ENCODE measurements around the gene BOLA1. TPM values are rescaled to one million over a fixed set of nuclear protein-coding genes. Genes with fewer than 3 reads are reported as not detected.

BOLA1 gene
- total RNA-seq, 1 experiment from 2014 or later = 6.0 TPM

DNA sequence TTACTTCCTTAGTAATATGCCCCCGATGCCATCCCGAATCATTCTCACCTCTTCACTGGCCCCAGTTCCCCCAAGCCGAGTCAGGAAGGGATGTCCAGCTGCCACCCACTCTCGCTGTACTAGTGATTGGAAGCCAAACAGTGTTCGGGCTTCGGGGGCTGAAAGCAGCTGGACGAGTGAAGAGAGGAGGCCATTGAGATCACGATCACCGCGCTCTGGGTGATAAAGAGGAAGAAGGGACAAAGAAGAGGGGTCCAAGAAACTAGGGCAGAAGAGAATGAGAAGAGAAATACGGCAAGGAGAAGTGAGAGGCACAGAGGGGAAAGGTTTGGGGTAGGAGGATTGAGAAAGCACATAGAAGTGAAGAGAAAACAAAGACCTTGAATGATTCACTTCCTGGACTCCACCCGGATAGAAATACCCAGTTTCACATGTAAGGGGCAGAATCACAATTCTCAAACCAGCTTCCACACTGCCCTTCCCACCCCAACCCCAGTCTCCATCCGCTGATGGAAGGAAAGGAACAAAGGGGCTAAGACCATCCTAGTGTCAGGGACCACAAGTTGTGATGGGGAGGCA is 31.9 kb downstream of the BOLA1 start:
- Histone ChIP-seq H3K9ac (ENCODE audit: extremely low read depth, insufficient read length, low read length) (no peak overlapping the region), H3K9me3 (ENCODE audit: control insufficient read depth, low read depth, low read length) (no peaks in the 10 kb centered on the region), H3K4ac (ENCODE audit: low read depth, low read length) (no peak overlapping the region), H3K79me2 (ENCODE audit: insufficient read depth, low read length) (peaks cover 7% of the 10 kb centered on the region; the same call in 1 of the 2 replicates), H3K23ac (ENCODE audit: insufficient read length, low read depth, low read length) (no peak overlapping the region), H3K4me1 (ENCODE audit: insufficient read depth, low read length) (peaks cover 2% of the 10 kb centered on the region; the same call in 1 of the 2 replicates), H2BK5ac (ENCODE audit: insufficient read length, low read length) (no peak overlapping the region), H3K23me2 (ENCODE audit: insufficient read length, low read depth, low read length, poor library complexity, severe bottlenecking) (peaks cover 11% of the 10 kb centered on the region), H4K8ac (replicated peaks; ENCODE audit: insufficient read length, low read depth, low read length) (no peak overlapping the region), H2AFZ (ENCODE audit: low read length) (no peak overlapping the region), H3K27ac (ENCODE audit: insufficient read length, low read depth, low read length) (no peak overlapping the region), H2AK5ac (ENCODE audit: insufficient read length, low read length) (no peak overlapping the region), H3K14ac (ENCODE audit: insufficient read depth, low read length) (no peak overlapping the region), H3K18ac (ENCODE audit: insufficient read length, low read depth, low read length) (no peak overlapping the region), H2BK12ac (ENCODE audit: insufficient read length, low read depth, low read length) (no peak overlapping the region), H2BK20ac (ENCODE audit: low read depth, low read length, poor library complexity, severe bottlenecking) (no peak overlapping the region), H4K5ac (ENCODE audit: insufficient read length, low read depth, low read length) (no peak overlapping the region), H4K20me1 (ENCODE audit: control insufficient read depth, insufficient read depth, insufficient read length) (no peaks in the 10 kb centered on the region), H3T11ph (ENCODE audit: low read length) (no peak overlapping the region), H3K4me2 (ENCODE audit: insufficient read depth, insufficient read length, low read length) (no peak overlapping the region), H3K79me1 (ENCODE audit: insufficient read depth, low read depth, low read length, poor library complexity, severe bottlenecking) (peaks cover 7% of the 10 kb centered on the region), H2BK120ac (ENCODE audit: low read depth, low read length, poor library complexity, severe bottlenecking) (no peak overlapping the region), H2BK15ac (ENCODE audit: low read depth, low read length) (no peak overlapping the region), H4K91ac (ENCODE audit: insufficient read length, low read depth, low read length) (no peak overlapping the region), H3K56ac (ENCODE audit: insufficient read length, low read depth, low read length) (no peak overlapping the region), H3K27me3 (ENCODE audit: insufficient read depth, low read length) (no peaks in the 10 kb centered on the region)
- Mint-ChIP-seq H3K4me3 (no peak overlapping the region), H3K4me1 (peaks cover 22 to 23% of the 10 kb centered on the region in 2 experiments), H3K9me3 (no peaks in the 10 kb centered on the region; a peak in 1 of 5 replicates), H3K27ac (no peak overlapping the region; a peak in 1 of 7 replicates), H3K27me3 (ENCODE audit: low read depth) (no peaks in the 10 kb centered on the region), H3K36me3 (ENCODE audit: insufficient read depth in 1 of 3, low read depth in 3 of 3) (peaks cover 2 to 9% (median 8%) of the 10 kb centered on the region in 3 experiments)
- TF ChIP-seq, protein P1, sequence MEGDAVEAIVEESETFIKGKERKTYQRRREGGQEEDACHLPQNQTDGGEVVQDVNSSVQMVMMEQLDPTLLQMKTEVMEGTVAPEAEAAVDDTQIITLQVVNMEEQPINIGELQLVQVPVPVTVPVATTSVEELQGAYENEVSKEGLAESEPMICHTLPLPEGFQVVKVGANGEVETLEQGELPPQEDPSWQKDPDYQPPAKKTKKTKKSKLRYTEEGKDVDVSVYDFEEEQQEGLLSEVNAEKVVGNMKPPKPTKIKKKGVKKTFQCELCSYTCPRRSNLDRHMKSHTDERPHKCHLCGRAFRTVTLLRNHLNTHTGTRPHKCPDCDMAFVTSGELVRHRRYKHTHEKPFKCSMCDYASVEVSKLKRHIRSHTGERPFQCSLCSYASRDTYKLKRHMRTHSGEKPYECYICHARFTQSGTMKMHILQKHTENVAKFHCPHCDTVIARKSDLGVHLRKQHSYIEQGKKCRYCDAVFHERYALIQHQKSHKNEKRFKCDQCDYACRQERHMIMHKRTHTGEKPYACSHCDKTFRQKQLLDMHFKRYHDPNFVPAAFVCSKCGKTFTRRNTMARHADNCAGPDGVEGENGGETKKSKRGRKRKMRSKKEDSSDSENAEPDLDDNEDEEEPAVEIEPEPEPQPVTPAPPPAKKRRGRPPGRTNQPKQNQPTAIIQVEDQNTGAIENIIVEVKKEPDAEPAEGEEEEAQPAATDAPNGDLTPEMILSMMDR (conservative IDR thresholded peaks at IDR 0.05) = no peak
- WGBS (ENCODE audit: extremely low coverage, insufficient read length, low lambda C conversion rate) = no CpG with 5 or more reads among the region's 13 CpGs
- no peak for DNase-seq

Data from H9 (cell line).